Transverse colon (tissue), 4 donors: ENCODE measurements around the gene PLSCR1. TPM values are rescaled to one million over a fixed set of nuclear protein-coding genes. Genes with fewer than 3 reads are reported as not detected.

Experiments
- DNase-seq: peaks from one replicate; pipeline ENCODE4 v3.0.0-alpha.2; 2019
- H3K27ac ChIP-seq, 4 donors: fragments of 200-600 bp; sonication (generic); 2 replicates each; pipeline ENCODE4 v1.5.1; 2016 to 2018; ENCODE audit warnings: inconsistent platforms in 4 of 4
- H3K27me3 ChIP-seq: fragments of 200-600 bp; sonication (generic); 2 replicates; pipeline ENCODE4 v1.5.1; 2017; ENCODE audit warnings: inconsistent platforms
- H3K36me3 ChIP-seq, 4 donors: fragments of 200-600 bp; sonication (generic); 2 replicates each; pipeline ENCODE4 v1.5.1; 2017 to 2019; ENCODE audit warnings: inconsistent platforms in 4 of 4
- H3K4me1 ChIP-seq, 4 donors: fragments of 200-600 bp; sonication (generic); 2 replicates each; pipeline ENCODE4 v1.5.1; 2017 to 2020; ENCODE audit warnings: inconsistent platforms in 4 of 4
- H3K4me3 ChIP-seq, 4 donors: fragments of 200-600 bp; sonication (generic); 1 replicate in 1 of 4; 2 replicates in 3 of 4; pipeline versions ENCODE4 v1.5.1 to v1.6.1; 2017 to 2019; ENCODE audit warnings: inconsistent platforms in 4 of 4
- H3K9me3 ChIP-seq, 2 donors: fragments of 200-600 bp; sonication (generic); 2 replicates each; pipeline ENCODE4 v1.5.1; 2017 to 2019; ENCODE audit warnings: inconsistent platforms in 2 of 2
- CTCF ChIP-seq, 5 experiments: fragments of 200-600 bp in 3 of 5; fragments of 450-650 bp in 2 of 5; sonication (generic) in 3 of 5; IDR thresholded peaks; 1 replicate in 2 of 5; 2 replicates in 3 of 5; pipeline ENCODE4 v1.5.1; 2016 to 2017; ENCODE audit warnings: antibody characterized with exemption in 5 of 5, inconsistent platforms in 3 of 5, mild to moderate bottlenecking in 2 of 5, moderate library complexity in 1 of 5
- EP300 ChIP-seq: sonication (generic); formaldehyde crosslinking; IDR thresholded peaks from one replicate; pipeline ENCODE4 v1.6.1; 2017; ENCODE audit warnings: antibody characterized with exemption, low read depth
- POLR2A ChIP-seq: fragments of 450-650 bp; IDR thresholded peaks from one replicate; pipeline ENCODE4 v1.6.1; 2016; ENCODE audit warnings: antibody characterized with exemption, mild to moderate bottlenecking, moderate library complexity
- POLR2AphosphoS5 ChIP-seq, 3 donors: sonication (generic); formaldehyde crosslinking; IDR thresholded peaks; one replicate each; pipeline ENCODE4 v1.6.1; 2016; ENCODE audit warnings: antibody characterized with exemption in 3 of 3
- WGBS, 2 donors: methylation state at CpG; one replicate each; pipeline ENCODE4 v1.1.5; 2018; ENCODE audit warnings: low coverage in 1 of 2; 5-methylcytosine and 5-hydroxymethylcytosine counted together
- in situ Hi-C, 4 donors: fragments of 200-750 bp; cut with MboI; loops; one replicate each; pipeline versions ENCODE4 v1.15.0 to v1.15.1; 2017; ENCODE audit warnings: low sequenced_read_pairs in 3 of 4, low pct_ligation_motif_present in 1 of 4, low pct_unique_long_range_greater_than_20kb in 1 of 4
- intact Hi-C: fragments of 100-400 bp; cut with DNase I; formaldehyde crosslinking; loops from one replicate; pipeline ENCODE4 v1.15.1; 2023; ENCODE audit warnings: low total_unique reads
- total RNA-seq, 4 donors: library from RNA; depleted of rRNA; stranded (reverse); fragments of >200 nt; gene quantifications; one replicate each; pipeline ENCODE4 v1.1.0, GENCODE V29; 2016

Gene PLSCR1
- total RNA-seq, 4 donors from 2014 or later, result 101 to 333 (median 214) TPM

- TF ChIP-seq EP300, result no peak
- TF ChIP-seq CTCF (IDR thresholded peaks at IDR 0.05), result peak in 1 of 5 experiments; percentile 11
- in situ Hi-C loops, result no loop called here
- no peak for DNase-seq
- WGBS, 2 donors, result 45 to 56% methylated on average over 7 to 8 of the region's 8 CpGs
- Histone ChIP-seq H3K9me3 (no peaks in the 10 kb centered on the region), H3K4me1 (peaks cover 6 to 45% (median 29%) of the 10 kb centered on the region in 4 donors), H3K27ac (peak overlapping the region; percentile 95 to 98 (median 97)), H3K36me3 (no peaks in the 10 kb centered on the region), H3K27me3 (no peaks in the 10 kb centered on the region), H3K4me3 (peak overlapping the region; percentile 48 to 96 (median 74))
- intact Hi-C loops, result no loop called here
Observed at GRCh38 chr3:146544929-146545528, 622 bp upstream of the PLSCR1 start.

GRCh38 chr3:146543461-146544001, 876 bp downstream of the PLSCR1 start:
- Histone ChIP-seq H3K9me3 (no peaks in the 10 kb centered on the region), H3K36me3 (no peaks in the 10 kb centered on the region), H3K27ac (peak overlapping the region; percentile 95 to 98 (median 97)), H3K27me3 (no peaks in the 10 kb centered on the region), H3K4me1 (peaks cover 6 to 54% (median 35%) of the 10 kb centered on the region in 4 donors), H3K4me3 (peak overlapping the region; percentile 48 to 96 (median 74))
- DNase-seq, result no peak
- TF ChIP-seq EP300 (no peak), POLR2AphosphoS5 (IDR thresholded peaks at IDR 0.05) (peak in 2 of 3 donors; percentile 41 to 42)
- 0 to 2% methylated on average over 3 to 10 of the region's 10 CpGs for WGBS, 2 donors
- in situ Hi-C loops (no loop called here), intact Hi-C loops (no loop called here)

- intact Hi-C loops (no loop called here), in situ Hi-C loops (no loop called here)
- peak overlapping the region; percentile 95 to 98 (median 97) for H3K27ac ChIP-seq
- H3K27me3 ChIP-seq, result no peaks in the 10 kb centered on the region
- DNase-seq, result no peak
- 22 to 28% methylated on average over 2 of the region's 2 CpGs for WGBS, 2 donors
- peak overlapping the region; percentile 48 to 96 (median 74) for H3K4me3 ChIP-seq
- no peaks in the 10 kb centered on the region for H3K36me3 ChIP-seq
- no peaks in the 10 kb centered on the region for H3K9me3 ChIP-seq
- TF ChIP-seq POLR2A (no peak), CTCF (IDR thresholded peaks at IDR 0.05) (no peak), POLR2AphosphoS5 (IDR thresholded peaks at IDR 0.05) (no peak), EP300 (no peak)
- peaks cover 6 to 59% (median 37%) of the 10 kb centered on the region in 4 donors for H3K4me1 ChIP-seq
Observed at GRCh38 chr3:146542978-146543377, 1.4 kb downstream of the PLSCR1 start.

- DNase-seq, result no peak
- H3K27me3 ChIP-seq, result no peaks in the 10 kb centered on the region
- H3K4me1 ChIP-seq, result peaks cover 6 to 67% (median 41%) of the 10 kb centered on the region in 4 donors
- TF ChIP-seq CTCF (IDR thresholded peaks at IDR 0.05), result no peak
- TF ChIP-seq POLR2AphosphoS5 (IDR thresholded peaks at IDR 0.05), result peak in 1 of 3 donors; percentile 9
- TF ChIP-seq POLR2A, result peak; percentile 9
- in situ Hi-C loops, result no loop called here
- no peaks in the 10 kb centered on the region for H3K9me3 ChIP-seq
- H3K27ac ChIP-seq, result peak overlapping the region; percentile 95 to 98 (median 97)
- H3K36me3 ChIP-seq, result peaks cover 0 to 5% (median 0%) of the 10 kb centered on the region in 4 donors
- WGBS, 2 donors, result 25 to 51% methylated on average over 2 of the region's 2 CpGs
- intact Hi-C loops, result no loop called here
- H3K4me3 ChIP-seq, result peak overlapping the region in 3 of 4 donors; percentile 59 to 96 (median 89)
Observed at GRCh38 chr3:146542179-146542578, 2.2 kb downstream of the PLSCR1 start.
